Measurements from ENCODE around the gene FHL1. TPM values are rescaled to one million over a fixed set of nuclear protein-coding genes. Genes with fewer than 3 reads are reported as not detected.
A peak's percentile ranks its signal among the peaks of the same experiment; 100 is the strongest.

Gene FHL1
- total RNA-seq, 4 donors from 2014 or later = 64.1 to 225 (median 86.5) TPM

DNA sequence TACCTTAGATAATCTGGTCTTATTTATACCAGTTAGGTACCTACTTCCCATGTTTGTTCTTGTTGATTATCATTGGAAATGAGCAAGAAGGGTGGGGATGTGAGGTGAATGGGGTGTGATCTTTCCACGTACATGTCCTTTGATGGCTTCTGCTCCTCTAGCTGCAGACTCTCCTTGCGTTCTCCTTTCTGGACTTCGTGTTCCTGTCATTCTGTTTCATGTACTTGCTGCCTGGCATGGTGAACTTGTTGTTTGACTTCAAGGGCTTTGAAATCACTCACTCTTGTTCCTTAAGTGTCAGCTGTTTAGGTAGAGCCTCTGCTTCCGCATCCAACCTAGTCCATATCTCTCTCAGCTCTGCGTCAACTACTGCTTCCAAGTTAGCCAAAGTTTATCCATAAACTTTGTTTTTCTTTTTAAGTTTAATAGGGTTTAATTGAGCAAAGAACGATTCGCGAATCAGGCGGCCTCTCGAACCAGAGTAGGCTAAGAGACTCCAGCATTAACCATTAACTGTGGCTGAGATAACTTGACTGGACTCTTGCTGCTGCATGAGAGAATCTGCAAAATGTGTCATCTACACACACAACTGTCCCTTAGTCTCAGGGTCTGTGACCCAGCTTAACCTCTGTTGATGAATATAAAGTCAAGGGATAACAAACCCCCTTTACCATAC is 42.8 kb downstream of the FHL1 start:
- H3K4me3 ChIP-seq = no peak overlapping the region
- no peaks in the 10 kb centered on the region for H3K27me3 ChIP-seq
- H3K9me3 ChIP-seq = no peaks in the 10 kb centered on the region
- no peak for DNase-seq (ENCODE audit: low spot score in 2 of 2)
- H3K36me3 ChIP-seq = no peaks in the 10 kb centered on the region
- H3K27ac ChIP-seq = no peak overlapping the region
- WGBS = 90% methylated on average over 10 of the region's 10 CpGs
- peaks cover 8% of the 10 kb centered on the region for H3K4me1 ChIP-seq
- no peak for TF ChIP-seq POLR2AphosphoS5 (IDR thresholded peaks at IDR 0.05)
- peak; percentile 71 for TF ChIP-seq EP300 (IDR thresholded peaks at IDR 0.05)

DNA sequence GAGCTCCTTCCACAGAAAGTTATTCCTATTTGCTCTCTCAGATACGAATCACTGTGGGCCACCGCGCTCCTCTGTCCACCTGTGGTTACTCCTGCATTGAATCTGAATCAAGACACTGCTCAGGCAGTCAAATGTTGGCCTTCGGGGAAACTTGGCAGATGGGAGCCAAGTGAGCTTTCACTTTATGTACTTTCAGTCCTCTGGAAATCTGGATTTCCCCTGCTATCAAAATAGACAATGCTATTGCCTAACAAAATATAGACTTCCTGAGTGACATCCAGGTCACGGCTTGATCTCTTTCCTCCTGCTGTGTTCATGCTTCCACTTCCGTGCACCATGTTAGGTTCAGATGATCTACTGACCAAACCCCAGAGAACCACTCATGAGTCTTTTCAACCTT is 43.8 kb downstream of the FHL1 start:
- Histone ChIP-seq H3K27me3 (no peaks in the 10 kb centered on the region), H3K4me1 (peaks cover 11% of the 10 kb centered on the region), H3K9me3 (no peaks in the 10 kb centered on the region), H3K27ac (no peak overlapping the region), H3K36me3 (no peaks in the 10 kb centered on the region), H3K4me3 (no peak overlapping the region)
- 73% methylated on average over 6 of the region's 6 CpGs for WGBS
- no peak for DNase-seq (ENCODE audit: low spot score in 2 of 2)
- TF ChIP-seq POLR2A (IDR thresholded peaks at IDR 0.05) (no peak), POLR2AphosphoS5 (IDR thresholded peaks at IDR 0.05) (no peak), EP300 (IDR thresholded peaks at IDR 0.05) (no peak)
- TF ChIP-seq, protein P1, sequence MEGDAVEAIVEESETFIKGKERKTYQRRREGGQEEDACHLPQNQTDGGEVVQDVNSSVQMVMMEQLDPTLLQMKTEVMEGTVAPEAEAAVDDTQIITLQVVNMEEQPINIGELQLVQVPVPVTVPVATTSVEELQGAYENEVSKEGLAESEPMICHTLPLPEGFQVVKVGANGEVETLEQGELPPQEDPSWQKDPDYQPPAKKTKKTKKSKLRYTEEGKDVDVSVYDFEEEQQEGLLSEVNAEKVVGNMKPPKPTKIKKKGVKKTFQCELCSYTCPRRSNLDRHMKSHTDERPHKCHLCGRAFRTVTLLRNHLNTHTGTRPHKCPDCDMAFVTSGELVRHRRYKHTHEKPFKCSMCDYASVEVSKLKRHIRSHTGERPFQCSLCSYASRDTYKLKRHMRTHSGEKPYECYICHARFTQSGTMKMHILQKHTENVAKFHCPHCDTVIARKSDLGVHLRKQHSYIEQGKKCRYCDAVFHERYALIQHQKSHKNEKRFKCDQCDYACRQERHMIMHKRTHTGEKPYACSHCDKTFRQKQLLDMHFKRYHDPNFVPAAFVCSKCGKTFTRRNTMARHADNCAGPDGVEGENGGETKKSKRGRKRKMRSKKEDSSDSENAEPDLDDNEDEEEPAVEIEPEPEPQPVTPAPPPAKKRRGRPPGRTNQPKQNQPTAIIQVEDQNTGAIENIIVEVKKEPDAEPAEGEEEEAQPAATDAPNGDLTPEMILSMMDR (IDR thresholded peaks at IDR 0.05) = no peak

DNA sequence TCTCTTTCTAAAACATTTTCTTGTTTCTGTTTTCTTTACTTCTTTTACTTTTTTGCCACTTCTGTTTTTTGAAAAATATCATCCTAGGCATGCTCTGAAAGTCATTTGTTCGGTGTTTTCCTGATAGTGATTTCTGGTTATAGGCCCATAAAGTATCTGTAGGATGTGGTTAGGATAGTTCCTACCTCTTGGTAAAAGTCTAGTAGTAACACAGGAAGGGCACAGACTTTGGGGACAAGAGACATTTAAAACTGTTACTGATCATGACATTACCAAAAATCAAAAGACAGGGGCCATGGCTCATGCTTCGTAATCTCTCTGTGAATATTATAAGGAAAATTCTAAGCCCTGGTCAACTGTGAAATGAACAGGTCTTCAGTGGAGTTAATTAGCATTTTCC is 44.8 kb downstream of the FHL1 start:
- TF ChIP-seq EP300 (IDR thresholded peaks at IDR 0.05) = no peak
- TF ChIP-seq POLR2AphosphoS5 (IDR thresholded peaks at IDR 0.05) = no peak
- TF ChIP-seq, protein P1 (IDR thresholded peaks at IDR 0.05) = no peak
- no peak for TF ChIP-seq POLR2A (IDR thresholded peaks at IDR 0.05)
- no peak for DNase-seq (ENCODE audit: low spot score in 2 of 2)
- Histone ChIP-seq H3K9me3 (no peaks in the 10 kb centered on the region), H3K27ac (peak overlapping the region; percentile 29), H3K36me3 (no peaks in the 10 kb centered on the region), H3K4me1 (peaks cover 11% of the 10 kb centered on the region), H3K27me3 (no peaks in the 10 kb centered on the region), H3K4me3 (no peak overlapping the region)
- WGBS = 83% methylated on average over 2 of the region's 2 CpGs

DNA sequence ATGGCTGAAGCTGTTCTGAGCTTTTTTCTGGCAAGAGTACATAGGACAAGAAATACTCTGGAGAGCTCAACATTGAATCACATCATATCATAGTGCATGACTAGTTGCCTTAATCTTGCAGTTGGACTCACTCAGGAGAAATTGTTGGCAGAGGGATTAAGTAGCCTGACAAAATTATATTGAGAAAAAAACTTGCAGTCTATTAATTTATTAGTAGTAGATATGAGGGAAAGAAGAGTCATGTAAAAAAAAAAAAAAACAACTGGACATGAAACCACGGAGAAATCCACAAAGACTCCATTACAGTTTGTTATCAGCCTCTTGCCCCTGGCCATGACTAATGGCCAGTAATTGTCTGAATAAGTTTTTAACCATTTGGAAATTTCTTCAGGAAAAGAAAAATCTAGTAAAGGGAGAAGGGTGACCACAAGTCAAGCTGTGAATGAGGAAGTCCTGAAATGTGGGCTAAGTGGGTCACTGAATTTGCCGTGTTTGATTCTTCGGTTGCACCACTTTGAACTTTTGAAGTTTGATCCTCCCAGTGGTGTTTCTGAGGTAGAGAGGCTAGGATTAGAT is 45.6 kb downstream of the FHL1 start:
- no peak for TF ChIP-seq POLR2A (IDR thresholded peaks at IDR 0.05)
- TF ChIP-seq, protein P1 (IDR thresholded peaks at IDR 0.05) = no peak
- no peak for TF ChIP-seq EP300 (IDR thresholded peaks at IDR 0.05)
- TF ChIP-seq POLR2AphosphoS5 (IDR thresholded peaks at IDR 0.05) = no peak
- Histone ChIP-seq H3K9me3 (no peaks in the 10 kb centered on the region), H3K4me1 (peaks cover 11% of the 10 kb centered on the region), H3K36me3 (no peaks in the 10 kb centered on the region), H3K27me3 (no peaks in the 10 kb centered on the region), H3K4me3 (no peak overlapping the region), H3K27ac (no peak overlapping the region)
- DNase-seq (ENCODE audit: low spot score in 2 of 2) = no peak
- 65% methylated on average over 3 of the region's 3 CpGs for WGBS

DNA sequence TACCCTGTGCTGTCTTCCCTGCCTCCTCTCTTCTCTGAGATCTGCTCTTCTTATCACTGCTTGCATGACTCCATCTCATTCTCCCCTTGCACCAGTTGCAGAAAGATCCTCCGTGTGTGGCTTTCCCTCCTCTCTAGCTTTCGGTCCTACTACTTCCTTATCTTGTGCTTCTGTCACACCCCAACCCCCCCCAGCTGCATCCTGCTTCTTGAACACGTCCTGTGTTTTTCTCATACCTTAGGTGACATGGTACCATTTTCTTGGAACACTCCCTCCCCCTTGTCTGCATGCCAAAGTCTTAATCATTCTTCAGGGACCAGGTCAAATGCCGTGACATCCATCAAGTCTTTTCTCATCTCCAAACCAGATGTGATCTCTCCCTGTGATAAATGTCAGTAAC is 46.4 kb downstream of the FHL1 start:
- Histone ChIP-seq H3K9me3 (no peaks in the 10 kb centered on the region), H3K36me3 (no peaks in the 10 kb centered on the region), H3K4me1 (peaks cover 11% of the 10 kb centered on the region), H3K27ac (no peak overlapping the region), H3K27me3 (no peaks in the 10 kb centered on the region), H3K4me3 (no peak overlapping the region)
- WGBS = 53% methylated on average over 4 of the region's 4 CpGs
- no peak for DNase-seq (ENCODE audit: low spot score in 2 of 2)
- TF ChIP-seq POLR2AphosphoS5 (IDR thresholded peaks at IDR 0.05) = no peak
- TF ChIP-seq POLR2A (IDR thresholded peaks at IDR 0.05) = no peak
- TF ChIP-seq, protein P1 (IDR thresholded peaks at IDR 0.05) = no peak
- no peak for TF ChIP-seq EP300 (IDR thresholded peaks at IDR 0.05)

Data from suprapubic skin (tissue), 4 donors.